A673 (cell line): Measurements from ENCODE around the gene TTYH3. TPM values are rescaled to one million over a fixed set of nuclear protein-coding genes. Genes with fewer than 3 reads are reported as not detected.
A peak's percentile ranks its signal among the peaks of the same experiment; 100 is the strongest.
"Not testable (repeated sequence)": the region's sequence is repeated elsewhere in the genome, so short reads cannot be mapped to it uniquely, and the experiment has no call there.

Source experiments
- BruUV-seq: library from RNA; stranded (reverse); fragments of 400-500 nt; replicated peaks from 2 replicates; lab custom pipeline; 2021; lab: Mats Ljungman, UMichigan
- CTCF ChIA-PET: fragments of 300-600 bp; sonication (Branson Sonifier 250); formaldehyde crosslinking; loops from one replicate; lab custom pipeline; 2022; ENCODE audit warnings: antibody characterized with exemption; lab: Charles Lee
- POLR2A ChIA-PET: fragments of 300-600 bp; sonication (Branson Sonifier 250); formaldehyde crosslinking; loops from one replicate; lab custom pipeline; 2022; ENCODE audit warnings: antibody characterized with exemption; ENCODE audit not compliant: low non-redundant PET; lab: Charles Lee
- DNase-seq: peaks from one replicate; pipeline ENCODE4 v3.0.0-alpha.2; 2015; ENCODE audit warnings: low spot score
- H3K27ac ChIP-seq: fragments of 200-600 bp; sonication (generic); 2 replicates; pipeline ENCODE4 v1.5.1; 2016; ENCODE audit warnings: mixed run types, low read depth, mild to moderate bottlenecking, mixed read lengths, antibody characterized with exemption, low read length; ENCODE audit not compliant: poor library complexity, severe bottlenecking
- H3K27me3 ChIP-seq: fragments of 200-600 bp; sonication (generic); replicated peaks from 2 replicates; pipeline ENCODE4 v1.6.1; 2017; ENCODE audit warnings: mixed run types, low read depth, mild to moderate bottlenecking, mixed read lengths, antibody characterized with exemption, low read length; ENCODE audit not compliant: insufficient read depth, poor library complexity
- H3K36me3 ChIP-seq: fragments of 200-600 bp; sonication (generic); 2 replicates; pipeline ENCODE4 v1.6.1; 2016; ENCODE audit warnings: mixed run types, mild to moderate bottlenecking, mixed read lengths, antibody characterized with exemption, low read length; ENCODE audit not compliant: insufficient read depth, poor library complexity, severe bottlenecking
- H3K4me1 ChIP-seq: fragments of 200-600 bp; sonication (generic); 2 replicates; pipeline ENCODE4 v1.6.1; 2017; ENCODE audit warnings: mixed run types, mild to moderate bottlenecking, mixed read lengths, antibody characterized with exemption, low read length; ENCODE audit not compliant: insufficient read depth, poor library complexity, severe bottlenecking
- H3K4me3 ChIP-seq: fragments of 200-600 bp; sonication (generic); 2 replicates; pipeline ENCODE4 v1.5.1; 2016; ENCODE audit warnings: low read depth, mixed run types, mild to moderate bottlenecking, mixed read lengths, low read length; ENCODE audit not compliant: poor library complexity, severe bottlenecking
- H3K9me3 ChIP-seq: fragments of 200-600 bp; sonication (generic); 2 replicates; pipeline ENCODE4 v1.6.1; 2016; ENCODE audit warnings: mixed run types, low read depth, mild to moderate bottlenecking, mixed read lengths, antibody characterized with exemption, low read length; ENCODE audit not compliant: poor library complexity, severe bottlenecking
- CTCF ChIP-seq: fragments of 300-800, 200-600 bp; sonication (generic); conservative IDR thresholded peaks from 2 replicates; pipeline ENCODE4 v1.5.1; 2017; ENCODE audit warnings: low read depth, mild to moderate bottlenecking, antibody characterized with exemption, low read length, moderate library complexity, mixed read lengths
- EZH2 ChIP-seq: fragments of 200-600 bp; sonication (generic); IDR thresholded peaks from 2 replicates; pipeline ENCODE4 v1.6.1; 2017; ENCODE audit warnings: borderline replicate concordance, low read depth, mild to moderate bottlenecking, mixed read lengths, antibody characterized with exemption, low read length; ENCODE audit not compliant: poor library complexity, severe bottlenecking
- intact Hi-C: fragments of 100-400 bp; cut with micrococcal nuclease; formaldehyde crosslinking; loops from one replicate; pipeline ENCODE4 v1.10.0; 2022; ENCODE audit not compliant: unreplicated experiment
- total RNA-seq: library from RNA; stranded (reverse); gene quantifications from 2 replicates; pipeline ENCODE4 v1.2.3, GENCODE V29; 2021

Gene TTYH3
- total RNA-seq, 1 experiment from 2014 or later = 248 TPM

GRCh38 chr7:2667843-2668242, 36.1 kb downstream of the TTYH3 start:
- DNase-seq = no peak
- ChIA-PET CTCF (interaction anchor here (1.4 kb wide), 1 partner anchor 42 kb away, joined by 11 read pairs; no protein-coding TSS in a partner anchor), POLR2A (no interaction called here)
- H3K9me3 ChIP-seq = no peaks in the 10 kb centered on the region
- no peaks in the 10 kb centered on the region for H3K36me3 ChIP-seq
- intact Hi-C loops = no loop called here
- H3K27me3 ChIP-seq = no peaks in the 10 kb centered on the region
- no TSS peak for BruUV-seq
- H3K27ac ChIP-seq = no peak overlapping the region
- H3K4me3 ChIP-seq = no peak overlapping the region
- no peaks in the 10 kb centered on the region for H3K4me1 ChIP-seq
- TF ChIP-seq EZH2 (no peak), CTCF (no peak)

- Histone ChIP-seq H3K4me1 (no peaks in the 10 kb centered on the region), H3K36me3 (no peaks in the 10 kb centered on the region), H3K9me3 (no peaks in the 10 kb centered on the region), H3K4me3 (no peak overlapping the region), H3K27me3 (no peaks in the 10 kb centered on the region), H3K27ac (no peak overlapping the region)
- CTCF ChIA-PET = interaction anchor here (1.4 kb wide), 1 partner anchor 41 kb away, joined by 11 read pairs; no protein-coding TSS in a partner anchor
- no peak for TF ChIP-seq EZH2
- intact Hi-C loops = no loop called here
- POLR2A ChIA-PET = no interaction called here
- BruUV-seq = no TSS peak
- no peak for DNase-seq
Observed at GRCh38 chr7:2668401-2668800, 36.6 kb downstream of the TTYH3 start.

GRCh38 chr7:2670171-2670570, 38.4 kb downstream of the TTYH3 start:
- H3K4me3 ChIP-seq = no peak overlapping the region
- intact Hi-C loops = no loop called here
- BruUV-seq = no TSS peak
- TF ChIP-seq CTCF (no peak), EZH2 (no peak)
- H3K27me3 ChIP-seq = no peaks in the 10 kb centered on the region
- POLR2A ChIA-PET = no interaction called here
- no peaks in the 10 kb centered on the region for H3K36me3 ChIP-seq
- H3K27ac ChIP-seq = no peak overlapping the region
- DNase-seq = no peak
- peaks cover 6% of the 10 kb centered on the region for H3K9me3 ChIP-seq
- H3K4me1 ChIP-seq = no peaks in the 10 kb centered on the region
- CTCF ChIA-PET = interaction anchor here (0.6 to 1.2 kb wide), 3 partner anchors 11 to 1483 kb away, joined by 3 to 9 read pairs (median 5); no protein-coding TSS in a partner anchor

- ChIA-PET CTCF (interaction anchor here (0.5 to 1.2 kb wide), 4 partner anchors 11 to 1482 kb away, joined by 3 to 9 read pairs (median 6); no protein-coding TSS in a partner anchor), POLR2A (no interaction called here)
- Histone ChIP-seq H3K4me3 (no peak overlapping the region), H3K36me3 (no peaks in the 10 kb centered on the region), H3K9me3 (peaks cover 6% of the 10 kb centered on the region), H3K27me3 (no peaks in the 10 kb centered on the region), H3K27ac (no peak overlapping the region), H3K4me1 (no peaks in the 10 kb centered on the region)
- DNase-seq = peak; percentile 77
- intact Hi-C loops = no loop called here
- TF ChIP-seq EZH2 = no peak
- peak; percentile 90 for TF ChIP-seq CTCF
- no TSS peak for BruUV-seq
Observed at GRCh38 chr7:2670720-2671391, 39.1 kb downstream of the TTYH3 start.

GRCh38 chr7:2673214-2673613, 41.4 kb downstream of the TTYH3 start:
- BruUV-seq = not testable (repeated sequence)

More at GRCh38 chr7:2673214-2673613, 41.4 kb downstream of the TTYH3 start:
- H3K27me3 ChIP-seq, H3K9me3 ChIP-seq, H3K4me1 ChIP-seq, H3K36me3 ChIP-seq, CTCF ChIA-PET, POLR2A ChIA-PET, intact Hi-C loops, H3K4me3 ChIP-seq, H3K27ac ChIP-seq, DNase-seq: not testable (repeated sequence)
